Measurements from ENCODE around the gene ADAMTS9.

DNA sequence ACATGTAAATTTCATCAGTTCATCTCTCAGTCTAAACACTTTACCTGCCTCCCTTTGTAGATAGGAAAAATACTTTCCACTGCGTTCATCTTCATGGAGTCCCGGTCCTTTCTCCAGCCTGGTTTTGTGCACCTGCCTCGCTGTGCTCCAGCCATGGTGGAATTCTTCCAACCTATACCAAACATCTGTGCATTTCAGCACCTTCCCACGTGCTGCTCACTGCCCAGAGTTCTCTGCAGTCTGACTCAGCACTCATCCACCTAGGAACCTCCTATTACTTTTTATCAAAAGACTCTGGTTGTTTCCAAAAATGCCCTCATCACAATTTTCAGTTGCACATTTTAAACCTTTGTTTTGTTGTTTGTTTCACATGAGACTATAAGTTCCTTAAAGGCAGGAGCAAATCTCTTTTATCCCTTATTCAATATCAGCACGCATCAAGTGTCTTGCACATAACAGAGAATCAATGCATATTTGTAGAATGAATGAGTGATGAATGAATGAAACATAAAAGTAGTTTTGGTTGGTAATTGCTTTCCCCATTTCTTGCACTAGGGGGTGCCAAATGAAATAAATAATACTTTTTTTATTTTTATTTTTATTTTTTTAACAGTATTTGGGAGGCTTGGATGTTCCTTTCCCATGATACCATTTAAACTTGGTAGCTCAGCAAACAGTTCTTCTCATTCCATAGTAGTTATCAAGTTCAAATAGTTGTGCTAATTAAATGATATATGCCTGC, 30.2 kb upstream of the ADAMTS9 start:
- TF ChIP-seq ZNF274 (IDR thresholded peaks at IDR 0.05; ENCODE audit: low read depth, low read length) (no peak), SUZ12 (IDR thresholded peaks at IDR 0.05; ENCODE audit: extremely low read depth, insufficient read depth, insufficient read length) (no peak)
